Ascending aorta (tissue), 2 donors: ENCODE results near the gene DAAM2. TPM values are rescaled to one million over a fixed set of nuclear protein-coding genes. Genes with fewer than 3 reads are reported as not detected.
A peak's percentile ranks its signal among the peaks of the same experiment; 100 is the strongest.

Experiments used
- DNase-seq, 2 donors: peaks; one replicate each; pipeline ENCODE4 v3.0.0-alpha.2; 2019; ENCODE audit warnings: low spot score in 2 of 2
- H3K27ac ChIP-seq, 2 donors: fragments of 200-600 bp; sonication (generic); one replicate each; pipeline ENCODE4 v1.5.1; 2016 to 2017; ENCODE audit warnings: mild to moderate bottlenecking in 1 of 2
- H3K27me3 ChIP-seq: fragments of 200-600 bp; sonication (generic); one replicate; pipeline ENCODE4 v1.5.1; 2017
- H3K36me3 ChIP-seq, 2 donors: fragments of 200-600 bp; sonication (generic); one replicate each; pipeline ENCODE4 v1.5.1; 2016
- H3K4me1 ChIP-seq, 2 donors: fragments of 200-600 bp; sonication (generic); one replicate each; pipeline ENCODE4 v1.5.1; 2016 to 2017; ENCODE audit warnings: mild to moderate bottlenecking in 1 of 2
- H3K4me3 ChIP-seq, 2 donors: fragments of 200-600 bp; sonication (generic); one replicate each; pipeline ENCODE4 v1.5.1; 2016 to 2017; ENCODE audit warnings: mild to moderate bottlenecking in 1 of 2
- H3K9me3 ChIP-seq, 2 donors: fragments of 200-600 bp; sonication (generic); one replicate each; pipeline ENCODE4 v1.5.1; 2016
- CTCF ChIP-seq, 3 experiments: fragments of 200-600 bp in 2 of 3; fragments of 450-650 bp in 1 of 3; sonication (generic) in 2 of 3; IDR thresholded peaks; one replicate each; pipeline ENCODE4 v1.5.1; 2016 to 2019; ENCODE audit warnings: antibody characterized with exemption in 3 of 3, mild to moderate bottlenecking in 1 of 3, moderate library complexity in 1 of 3
- intact Hi-C: fragments of 100-400 bp; cut with DNase I; formaldehyde crosslinking; loops from one replicate; pipeline ENCODE4 v1.15.1; 2023
- total RNA-seq: library from RNA; depleted of rRNA; stranded (reverse); fragments of >200 nt; gene quantifications from one replicate; pipeline ENCODE4 v1.1.0, GENCODE V29; 2016

DAAM2 gene
- total RNA-seq, 1 donor from 2014 or later: 44.0 TPM

GRCh38 chr6:39905640-39905975 lies 113.4 kb downstream of the DAAM2 start:
- intact Hi-C loops: no loop called here
- no peak for TF ChIP-seq CTCF (IDR thresholded peaks at IDR 0.05)
- H3K4me1 ChIP-seq: no peaks in the 10 kb centered on the region
- no peak overlapping the region for H3K4me3 ChIP-seq
- no peak for DNase-seq
- no peaks in the 10 kb centered on the region for H3K27me3 ChIP-seq
- H3K27ac ChIP-seq: peak overlapping the region in 1 of 2 donors; percentile 1
- no peaks in the 10 kb centered on the region for H3K9me3 ChIP-seq
- H3K36me3 ChIP-seq: peaks cover 34 to 66% of the 10 kb centered on the region in 2 donors

GRCh38 chr6:39906318-39906761 lies 114.2 kb downstream of the DAAM2 start:
- TF ChIP-seq CTCF (IDR thresholded peaks at IDR 0.05): no peak
- Histone ChIP-seq H3K36me3 (peaks cover 26 to 66% of the 10 kb centered on the region in 2 donors), H3K9me3 (no peaks in the 10 kb centered on the region), H3K27ac (peak overlapping the region in 1 of 2 donors; percentile 1), H3K4me3 (no peak overlapping the region), H3K27me3 (no peaks in the 10 kb centered on the region), H3K4me1 (no peaks in the 10 kb centered on the region)
- intact Hi-C loops: no loop called here
- no peak for DNase-seq

GRCh38 chr6:39907871-39908575 lies 115.8 kb downstream of the DAAM2 start:
- intact Hi-C loops: no loop called here
- Histone ChIP-seq H3K36me3 (peaks cover 30 to 75% of the 10 kb centered on the region in 2 donors), H3K4me1 (no peaks in the 10 kb centered on the region), H3K27ac (no peak overlapping the region), H3K27me3 (no peaks in the 10 kb centered on the region), H3K9me3 (no peaks in the 10 kb centered on the region), H3K4me3 (no peak overlapping the region)
- DNase-seq: no peak
- no peak for TF ChIP-seq CTCF (IDR thresholded peaks at IDR 0.05)

GRCh38 chr6:39908838-39909583 lies 116.8 kb downstream of the DAAM2 start:
- Histone ChIP-seq H3K9me3 (no peaks in the 10 kb centered on the region), H3K4me3 (no peak overlapping the region), H3K36me3 (peaks cover 26 to 77% of the 10 kb centered on the region in 2 donors), H3K27me3 (no peaks in the 10 kb centered on the region), H3K27ac (no peak overlapping the region), H3K4me1 (no peaks in the 10 kb centered on the region)
- no peak for TF ChIP-seq CTCF (IDR thresholded peaks at IDR 0.05)
- intact Hi-C loops: no loop called here
- no peak for DNase-seq

- no peak for DNase-seq
- no peaks in the 10 kb centered on the region for H3K27me3 ChIP-seq
- no peaks in the 10 kb centered on the region for H3K4me1 ChIP-seq
- intact Hi-C loops: no loop called here
- no peak overlapping the region for H3K27ac ChIP-seq
- no peak overlapping the region for H3K4me3 ChIP-seq
- H3K9me3 ChIP-seq: no peaks in the 10 kb centered on the region
- TF ChIP-seq CTCF (IDR thresholded peaks at IDR 0.05): no peak
- H3K36me3 ChIP-seq: peaks cover 31 to 82% of the 10 kb centered on the region in 2 donors
These were observed 117.5 kb downstream of the DAAM2 start for GRCh38 chr6:39909701-39910100.
